GM21515 (cell line): Measurements from ENCODE around the gene VPS37B.

Experiments
- ATAC-seq: cut with Tn5 transposase; IDR thresholded peaks from one replicate; pipeline ENCODE4 v1.9.1; 2021; ENCODE audit not compliant: unreplicated experiment

VPS37B gene

DNA sequence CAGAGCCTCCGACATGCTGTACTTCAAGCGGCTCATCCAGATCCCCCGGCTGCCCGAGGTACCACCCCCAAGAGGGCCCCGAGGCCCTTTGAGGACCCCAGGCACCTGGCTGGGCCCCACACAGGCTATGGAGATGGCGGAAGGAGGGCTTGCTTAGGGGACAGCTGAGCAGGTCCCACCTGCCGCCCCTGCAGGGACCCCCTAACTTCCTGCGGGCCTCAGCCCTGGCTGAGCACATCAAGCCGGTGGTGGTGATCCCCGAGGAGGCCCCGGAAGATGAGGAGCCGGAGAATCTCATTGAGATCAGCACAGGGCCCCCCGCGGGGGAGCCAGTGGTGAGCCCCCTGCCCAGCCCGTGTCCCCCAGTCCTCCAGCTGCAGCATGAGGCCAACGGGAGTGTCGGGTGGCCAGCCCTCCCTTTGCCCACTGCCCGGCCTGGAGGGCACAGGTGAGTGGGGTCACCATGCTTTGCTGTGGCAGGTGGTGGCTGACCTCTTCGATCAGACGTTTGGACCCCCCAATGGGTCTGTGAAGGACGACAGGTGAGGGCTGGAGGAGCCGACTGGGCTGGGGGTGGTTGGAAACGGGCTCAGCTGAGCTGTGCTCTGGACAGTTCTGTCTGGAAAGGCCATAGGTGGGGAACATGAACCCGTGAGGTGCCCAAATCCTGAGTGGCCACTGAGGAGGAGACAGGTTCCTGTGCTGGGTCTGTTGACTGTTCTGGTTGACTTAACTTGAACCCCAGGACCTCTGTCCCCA, 40.7 kb downstream of the VPS37B start:
- ATAC-seq, result no peak

DNA sequence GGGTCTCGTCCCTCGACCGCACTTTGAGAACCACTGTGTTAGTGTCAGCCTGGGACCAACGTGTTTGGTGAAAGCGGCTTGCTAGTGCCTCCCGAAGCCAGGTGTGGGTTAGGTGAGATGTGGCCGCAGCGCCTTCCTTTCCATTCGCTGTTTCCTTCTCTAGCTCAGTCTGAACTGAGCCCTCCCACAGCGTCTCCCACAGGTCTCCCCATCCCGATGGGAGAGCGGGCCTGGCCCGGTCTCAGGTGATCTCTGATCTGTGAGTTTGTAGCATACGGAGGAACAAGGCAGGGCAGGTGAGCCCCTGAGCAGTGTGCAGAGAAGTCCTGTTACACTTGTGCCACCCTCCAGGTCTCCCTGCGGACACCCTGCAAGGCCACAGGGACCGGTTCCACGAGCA, 41.4 kb downstream of the VPS37B start:
- no peak for ATAC-seq

DNA sequence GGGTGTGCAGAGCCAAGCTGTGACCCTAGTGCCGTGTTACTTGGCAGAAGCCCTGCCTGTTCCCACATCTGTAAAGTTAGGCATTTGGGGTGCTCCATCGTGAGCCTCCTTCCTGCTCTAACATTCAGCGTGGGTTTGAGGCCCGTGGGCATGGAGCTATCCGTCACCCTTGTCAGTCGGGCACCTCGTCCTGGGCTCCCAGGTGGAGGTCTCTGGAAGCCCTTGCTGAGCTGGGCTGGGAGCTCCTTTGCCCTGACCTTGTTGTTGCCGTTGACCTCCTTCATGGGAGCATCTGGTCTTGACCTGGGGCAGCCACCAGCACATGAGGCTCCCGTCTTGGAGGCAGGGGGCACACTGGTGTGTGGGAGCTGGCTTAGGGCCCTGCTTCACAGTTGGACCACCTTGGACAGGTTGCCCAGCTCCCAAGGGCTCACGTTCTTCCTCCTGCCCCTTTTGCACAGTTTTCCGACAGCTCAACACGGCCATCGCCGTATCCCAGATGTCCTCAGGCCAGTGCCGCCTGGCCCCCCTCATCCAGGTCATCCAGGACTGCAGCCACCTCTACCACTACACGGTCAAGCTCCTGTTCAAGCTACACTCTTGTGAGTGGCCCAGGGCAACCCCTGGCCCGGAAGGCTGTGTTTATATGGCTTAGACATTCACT, 42.2 kb downstream of the VPS37B start:
- ATAC-seq, result no peak

DNA sequence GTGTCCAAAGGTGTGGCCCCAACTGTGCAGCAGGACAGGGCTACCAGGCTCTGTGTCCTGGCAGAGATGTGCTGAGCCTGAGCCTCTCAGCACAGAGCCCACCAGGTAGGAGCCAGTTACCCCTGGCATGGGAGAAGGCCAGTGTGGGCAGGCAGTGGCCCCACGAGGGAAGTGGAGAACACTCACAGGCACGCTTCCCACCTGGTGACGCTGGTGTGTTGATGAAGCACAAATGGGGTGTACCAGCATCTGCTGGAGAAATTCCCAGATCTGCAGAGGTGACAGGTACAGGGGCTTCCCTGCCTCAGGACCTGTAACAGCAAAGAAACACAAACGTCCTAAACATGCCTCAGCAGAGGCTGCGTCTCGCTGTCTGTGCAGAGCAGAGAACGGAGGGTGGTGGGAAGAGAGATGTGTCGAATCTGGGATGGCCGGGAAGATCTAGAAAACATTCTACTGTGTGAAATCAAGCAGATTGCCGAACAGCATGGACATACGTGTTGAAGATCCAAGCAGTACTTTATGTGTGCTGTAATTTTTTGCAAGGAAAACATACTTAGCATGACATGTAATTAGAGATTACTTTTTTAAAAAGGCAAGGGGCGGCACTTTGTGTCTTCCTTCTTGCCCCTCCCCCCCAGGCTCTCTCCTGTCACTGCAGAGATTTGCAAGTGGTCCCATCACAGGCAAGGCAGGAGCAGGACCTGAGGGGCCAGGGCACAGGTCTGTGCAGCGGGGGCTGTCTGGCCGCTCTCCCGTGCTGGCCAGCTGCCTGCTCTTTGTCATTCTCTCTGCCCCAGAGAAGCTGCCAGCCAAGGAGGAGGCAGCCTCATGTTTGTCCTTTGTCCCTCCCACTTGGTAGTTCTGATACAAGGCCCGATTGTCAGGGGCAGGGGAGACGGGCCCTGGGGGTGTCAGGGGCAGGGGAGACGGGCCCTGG, 43.3 kb downstream of the VPS37B start:
- ATAC-seq, result no peak

DNA sequence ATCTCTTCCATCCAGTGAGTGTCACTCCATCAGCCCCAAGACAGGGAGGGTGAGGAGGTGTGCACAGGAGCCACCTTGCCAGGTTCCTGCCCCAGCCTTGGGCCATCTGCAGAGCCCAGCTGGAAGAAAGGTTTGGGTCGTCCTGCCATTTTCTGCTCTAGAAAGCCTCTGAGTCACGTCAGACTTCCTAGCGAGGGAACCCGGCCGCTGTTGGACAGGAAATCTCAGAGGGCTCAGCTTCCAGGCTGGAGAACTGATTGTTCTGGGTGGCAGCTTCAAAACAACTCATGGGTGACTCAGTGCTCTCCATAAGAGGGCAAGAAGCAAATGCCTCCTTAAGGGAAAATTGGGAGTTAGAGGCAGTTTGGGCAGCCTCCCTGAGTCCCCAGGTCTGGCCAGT, 44.1 kb downstream of the VPS37B start:
- ATAC-seq, result no peak

DNA sequence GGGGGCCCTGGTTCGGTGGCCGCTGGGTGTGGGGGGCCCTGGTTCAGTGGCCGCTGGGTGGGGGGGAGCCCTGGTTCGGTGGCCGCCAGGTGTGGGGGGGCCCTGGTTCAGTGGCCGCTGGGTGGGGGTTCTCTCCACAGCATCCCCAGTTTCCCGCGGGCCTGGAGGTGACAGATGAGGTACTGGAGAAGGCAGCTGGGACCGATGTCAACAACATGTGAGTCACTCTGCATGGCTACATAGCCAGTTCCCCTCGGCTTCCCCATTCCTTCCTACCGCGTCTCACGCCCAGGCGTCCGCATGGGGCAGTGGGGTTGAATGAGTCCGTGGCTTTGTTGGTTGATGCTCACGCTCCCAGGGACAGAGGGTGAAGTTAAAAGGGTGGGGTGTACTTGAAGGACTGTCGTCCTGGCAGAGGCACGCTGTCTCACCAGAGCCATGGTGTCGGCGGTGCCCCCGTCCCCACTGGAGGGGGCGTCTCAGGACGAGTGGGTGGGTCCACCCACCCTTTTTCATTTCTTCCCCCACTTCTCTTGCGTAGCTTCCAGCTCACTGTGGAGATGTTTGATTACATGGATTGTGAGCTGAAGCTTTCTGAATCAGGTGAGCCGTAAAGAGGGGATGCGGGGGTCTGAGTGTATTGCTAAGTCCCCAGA, 45.1 kb downstream of the VPS37B start:
- ATAC-seq, result no peak

DNA sequence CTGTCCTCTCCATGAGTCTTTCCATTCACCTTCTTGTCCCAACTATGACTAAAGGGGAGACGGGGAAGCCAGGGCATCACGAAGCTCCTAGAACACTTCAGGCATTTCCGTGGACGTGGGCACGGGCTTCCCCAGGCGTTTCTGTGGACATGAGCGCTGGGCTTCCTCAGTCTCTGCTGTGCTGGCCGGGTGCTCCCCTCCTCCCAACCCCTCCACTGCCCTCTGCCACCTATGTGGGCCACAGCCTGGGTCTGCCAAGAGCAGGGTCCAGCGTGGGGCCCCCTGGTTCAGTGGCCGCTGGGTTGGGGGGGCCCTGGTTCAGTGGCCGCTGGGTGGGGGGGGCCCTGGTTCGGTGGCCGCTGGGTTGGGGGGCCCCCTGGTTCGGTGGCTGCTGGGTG, 45.9 kb downstream of the VPS37B start:
- ATAC-seq, result no peak

DNA sequence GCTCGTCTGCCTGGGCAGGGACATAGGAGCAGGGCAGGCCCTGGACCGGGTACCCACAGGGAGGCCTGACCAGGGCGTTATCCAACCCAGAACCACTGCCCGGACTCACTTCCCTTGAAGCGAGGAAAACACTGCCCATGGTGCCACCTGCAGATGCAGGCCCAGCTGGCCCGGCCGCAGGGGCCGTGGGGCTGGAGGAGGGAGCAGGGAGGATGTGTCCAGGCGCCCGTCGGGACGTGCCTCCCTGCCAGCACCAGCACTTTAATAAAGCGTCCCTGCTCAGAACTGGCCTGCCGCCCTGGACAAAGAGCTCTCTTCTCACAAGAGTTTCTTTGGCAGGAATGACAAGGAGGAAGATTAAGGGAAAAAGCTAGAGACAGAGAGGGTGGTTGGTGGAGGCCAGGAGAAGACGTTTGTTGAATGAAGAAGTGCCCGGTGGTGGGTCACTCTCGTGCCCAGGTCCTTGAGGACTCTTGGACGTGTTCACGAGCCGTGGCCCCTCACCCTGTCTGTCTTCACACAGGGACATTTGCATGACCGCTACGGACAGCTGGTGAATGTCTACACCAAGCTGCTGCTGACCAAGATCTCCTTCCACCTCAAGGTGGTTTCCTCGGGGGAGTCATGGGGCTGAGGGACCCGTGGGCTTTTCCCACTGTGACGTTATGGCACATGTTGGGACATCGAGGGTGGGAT, 46.4 kb downstream of the VPS37B start:
- no peak for ATAC-seq

DNA sequence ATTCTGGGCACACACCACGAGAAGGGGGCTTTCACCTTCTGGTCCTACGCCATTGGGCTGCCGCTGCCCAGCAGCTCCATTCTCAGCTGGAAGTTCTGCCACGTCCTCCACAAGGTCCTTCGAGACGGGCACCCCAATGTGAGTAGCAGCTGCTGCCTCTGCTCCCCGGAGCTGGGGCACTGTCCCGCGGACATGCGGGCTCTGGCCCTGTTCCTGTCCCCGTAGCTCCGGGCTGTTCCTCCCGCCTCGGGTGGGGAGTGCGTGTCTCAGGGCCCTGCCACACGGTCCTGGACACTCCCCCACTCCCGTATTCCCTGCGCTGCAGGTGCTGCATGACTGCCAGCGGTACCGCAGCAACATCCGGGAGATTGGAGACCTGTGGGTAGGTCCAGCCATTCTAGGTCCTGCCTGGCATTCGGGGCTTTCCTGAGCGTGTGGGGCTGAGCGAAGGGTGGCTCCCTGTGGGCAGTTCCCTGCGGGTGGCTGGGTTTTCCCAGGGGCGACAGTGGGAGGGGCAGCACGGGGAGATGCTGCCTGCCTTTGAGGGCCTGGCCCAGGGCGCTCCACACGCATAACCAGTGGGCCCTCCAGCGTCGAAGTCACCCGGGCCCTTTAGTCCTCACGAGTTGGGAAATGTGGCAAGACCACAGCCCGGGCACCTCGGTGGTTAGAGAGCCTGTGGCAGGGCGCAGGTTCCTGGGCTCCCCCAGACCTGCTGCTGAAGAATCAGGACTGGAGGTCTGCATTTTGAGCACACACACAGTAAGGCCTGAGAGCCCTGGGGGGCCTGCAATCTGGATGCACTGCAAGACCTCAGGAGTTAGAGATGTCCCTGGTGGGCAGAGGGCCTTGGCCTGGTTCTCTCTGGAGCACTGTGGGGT, 47.2 kb downstream of the VPS37B start:
- no peak for ATAC-seq

DNA sequence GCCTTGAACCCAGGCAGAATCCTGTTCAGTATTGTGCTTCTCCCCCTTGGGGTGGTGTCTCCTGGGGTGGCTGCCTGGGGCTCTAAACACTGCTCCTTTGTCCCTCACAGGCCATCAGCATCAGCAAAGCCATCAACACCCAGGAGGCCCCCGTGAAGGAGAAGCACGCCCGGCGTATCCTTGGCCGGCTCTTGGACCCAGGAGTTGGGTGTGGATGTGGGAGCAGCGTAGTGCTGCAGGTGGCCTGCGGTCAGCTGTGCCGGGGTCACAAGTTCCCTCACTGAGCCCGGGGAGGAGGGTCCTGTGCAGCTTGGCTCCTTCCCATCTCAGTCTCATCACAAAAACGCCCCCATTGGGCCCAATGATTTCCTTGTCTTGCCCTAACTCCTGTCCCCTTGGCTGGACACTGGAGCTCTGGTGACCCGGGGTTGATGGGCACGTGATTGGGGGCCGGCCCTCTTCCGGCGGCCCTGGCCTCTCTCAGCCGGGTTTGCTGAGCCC, 48.0 kb downstream of the VPS37B start:
- no peak for ATAC-seq

DNA sequence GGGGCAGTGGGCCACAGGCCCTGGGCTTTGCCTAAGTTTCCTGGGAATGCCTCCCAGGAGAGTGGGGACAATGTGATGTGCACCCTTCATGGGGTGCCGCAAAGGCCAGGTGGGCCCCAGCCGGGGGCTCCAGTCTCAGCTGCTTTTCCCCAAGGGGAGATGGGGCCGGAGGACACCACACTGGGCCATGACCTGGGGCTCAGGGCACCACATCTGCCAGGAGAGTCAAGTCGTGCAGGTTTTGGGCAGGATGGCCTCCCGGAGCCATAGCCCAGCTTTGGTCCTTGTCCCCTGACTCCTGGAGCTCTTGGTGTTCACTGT, 48.4 kb downstream of the VPS37B start:
- no peak for ATAC-seq

DNA sequence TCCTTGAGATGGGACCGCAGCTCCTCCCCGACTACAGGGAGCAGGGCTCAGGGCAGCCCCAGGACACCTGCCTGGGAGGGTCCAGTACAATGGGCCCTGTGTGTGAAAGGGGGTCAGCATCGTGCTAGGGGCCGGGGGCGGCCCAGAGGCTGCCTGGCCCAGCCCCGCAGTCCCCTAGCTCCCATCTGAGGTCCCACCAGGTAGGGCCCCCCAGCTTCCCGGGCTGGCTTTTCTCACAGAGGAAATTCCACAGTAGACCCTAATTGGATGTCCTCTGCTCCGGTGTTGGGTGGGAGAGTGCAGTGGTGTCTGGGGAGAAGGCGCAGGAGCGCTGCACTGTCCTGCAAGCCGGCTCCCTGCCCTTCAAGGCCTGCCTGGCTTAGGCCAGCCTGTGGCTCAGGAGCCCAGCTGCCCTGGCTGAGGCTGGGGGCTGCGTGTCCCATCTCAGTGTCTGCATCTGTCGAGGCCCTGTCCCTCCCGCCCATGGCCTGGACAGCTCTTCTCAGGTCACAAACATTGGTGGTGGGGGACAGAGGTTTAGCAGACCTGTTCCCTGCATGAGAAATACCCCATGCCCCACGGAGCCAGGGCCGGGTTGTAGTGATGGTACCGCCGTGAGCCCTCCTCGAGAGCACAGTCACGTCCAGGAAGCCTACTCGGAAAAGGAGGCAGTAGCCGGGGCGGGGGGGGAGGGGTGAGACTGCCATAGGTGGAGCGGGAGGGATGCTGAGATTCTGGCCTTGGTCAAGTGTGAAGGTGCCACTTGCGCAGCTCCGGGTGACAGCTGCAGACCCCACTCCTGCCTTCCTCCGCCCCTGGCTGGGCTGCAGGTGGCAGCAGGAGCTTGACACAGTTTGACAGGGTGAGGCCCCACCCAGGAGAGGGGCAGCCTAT, 49.1 kb downstream of the VPS37B start:
- no peak for ATAC-seq

DNA sequence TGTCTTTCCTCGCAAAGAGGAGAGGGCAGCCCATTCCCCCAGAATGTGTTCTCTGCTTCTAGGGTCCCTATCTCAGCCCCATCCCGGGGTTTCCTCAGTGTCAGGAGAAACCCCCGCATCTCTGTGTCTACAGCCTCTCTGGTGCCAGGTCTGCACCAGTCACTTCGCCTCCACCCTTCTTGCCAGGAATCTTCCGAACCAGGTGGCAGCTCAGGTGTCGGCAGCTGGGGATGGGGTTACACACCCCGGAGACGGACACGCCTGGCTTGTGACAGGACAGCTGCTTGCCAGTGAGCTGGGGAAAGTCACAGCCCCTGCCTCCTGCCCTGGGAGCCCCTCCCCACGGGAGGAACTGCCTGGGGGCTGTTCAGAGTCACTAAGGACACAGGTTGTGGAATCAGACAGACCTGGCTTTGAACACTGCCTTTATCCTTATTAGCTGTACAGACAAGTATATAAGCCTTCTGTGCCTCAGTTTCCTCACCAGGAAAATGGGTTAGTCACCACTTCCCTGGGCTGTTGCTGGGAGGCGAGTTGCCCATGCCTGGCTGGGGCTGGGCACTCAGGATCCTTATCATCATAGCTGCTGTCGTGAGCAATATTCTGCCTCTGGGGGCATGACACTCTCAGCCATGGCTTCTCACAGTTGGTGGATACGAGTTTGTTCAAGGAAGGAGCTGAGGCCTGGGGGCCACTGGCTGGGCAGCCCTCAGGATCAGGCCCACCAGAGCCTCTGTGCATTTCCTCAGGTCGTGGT, 49.9 kb downstream of the VPS37B start:
- no peak for ATAC-seq

DNA sequence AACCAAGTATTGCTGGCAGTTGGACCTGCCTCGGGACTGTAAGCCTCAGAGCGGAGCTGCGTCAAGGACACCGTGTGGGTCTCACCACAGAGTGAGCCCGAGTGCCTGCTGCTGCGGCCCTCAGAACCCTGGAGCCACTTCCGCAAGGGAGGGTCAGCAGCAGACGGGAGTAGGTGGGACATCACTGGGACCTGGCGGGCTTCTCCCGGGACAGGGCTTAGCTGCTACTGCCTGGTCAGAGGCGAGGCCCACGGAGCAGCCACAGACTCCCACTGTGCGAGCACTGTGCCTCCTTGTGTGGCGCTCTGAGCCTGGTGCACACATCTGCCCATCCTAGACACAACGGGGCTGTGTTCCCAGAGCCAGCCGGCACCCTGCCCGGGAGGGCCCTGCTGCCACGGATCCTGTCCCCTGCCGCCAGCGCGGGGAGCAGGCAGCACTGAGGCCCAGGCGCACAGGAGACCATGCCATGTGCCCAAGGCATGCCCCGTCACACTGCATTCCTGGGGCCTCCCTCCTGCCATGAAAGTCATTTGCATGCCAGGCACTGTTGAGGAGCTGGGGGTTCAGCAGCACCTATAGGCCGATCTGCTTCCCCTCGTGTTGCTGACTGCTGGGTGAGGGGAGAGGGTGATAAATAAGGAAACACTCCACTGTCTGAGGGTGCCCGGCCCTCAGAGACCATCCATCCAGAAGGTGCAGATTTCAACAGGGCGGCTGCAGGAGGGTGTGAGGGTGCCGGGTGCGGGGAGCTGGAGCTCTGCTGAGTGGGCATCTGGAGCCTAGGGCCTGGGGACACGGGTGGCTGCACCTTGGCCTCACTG, 50.7 kb downstream of the VPS37B start:
- no peak for ATAC-seq

DNA sequence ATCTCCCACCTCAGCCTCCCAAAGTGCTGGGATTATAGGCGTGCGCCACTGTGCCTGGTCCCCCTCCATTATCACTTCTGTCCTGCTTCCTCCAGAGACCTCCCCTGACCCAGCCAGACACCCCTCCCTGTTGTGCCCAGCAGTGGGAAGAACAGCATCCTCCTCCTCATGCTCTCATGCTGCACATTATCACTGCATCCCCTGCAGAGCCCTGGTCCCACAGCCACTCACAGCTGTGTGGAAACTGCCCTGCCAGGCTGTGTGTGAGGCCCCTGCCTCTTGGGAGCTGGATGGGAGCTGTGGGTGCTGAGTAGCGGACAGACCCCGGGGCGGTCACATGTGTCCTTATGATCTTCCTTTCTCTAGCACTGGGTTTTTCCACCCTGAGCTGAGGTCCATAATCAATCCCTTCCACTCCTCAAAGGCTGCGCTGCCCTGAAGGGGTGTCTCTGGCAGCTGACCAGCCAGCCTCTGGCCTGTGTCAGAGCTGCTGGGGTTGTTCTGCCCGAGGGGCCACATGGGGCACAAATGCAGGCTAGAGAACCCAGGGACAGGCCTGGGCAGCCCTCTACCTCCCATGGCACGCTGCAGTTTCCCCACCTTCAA, 51.5 kb downstream of the VPS37B start:
- no peak for ATAC-seq

DNA sequence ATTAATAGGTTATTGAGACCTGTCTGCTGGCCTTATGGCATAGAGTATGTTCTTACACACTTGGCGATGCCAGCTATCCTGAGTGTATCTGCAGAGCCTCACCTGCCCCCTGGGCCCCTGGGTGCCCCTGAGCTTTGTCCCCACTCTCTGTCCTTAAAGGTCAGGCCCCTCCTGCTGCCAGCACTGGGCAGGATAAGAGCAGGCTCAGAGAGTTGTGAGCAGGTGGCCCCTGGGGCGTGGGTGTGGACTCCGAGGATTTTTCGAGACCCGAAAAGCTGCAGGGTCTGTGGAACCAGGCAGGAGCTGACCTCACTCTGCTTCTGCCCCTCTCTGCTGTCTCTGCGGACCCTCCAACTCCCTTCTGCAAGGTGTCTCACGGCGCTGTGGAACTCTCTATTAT, 52.5 kb downstream of the VPS37B start:
- ATAC-seq, result no peak
